ENCODE measurements around the gene FAHD1.

Gene FAHD1

DNA sequence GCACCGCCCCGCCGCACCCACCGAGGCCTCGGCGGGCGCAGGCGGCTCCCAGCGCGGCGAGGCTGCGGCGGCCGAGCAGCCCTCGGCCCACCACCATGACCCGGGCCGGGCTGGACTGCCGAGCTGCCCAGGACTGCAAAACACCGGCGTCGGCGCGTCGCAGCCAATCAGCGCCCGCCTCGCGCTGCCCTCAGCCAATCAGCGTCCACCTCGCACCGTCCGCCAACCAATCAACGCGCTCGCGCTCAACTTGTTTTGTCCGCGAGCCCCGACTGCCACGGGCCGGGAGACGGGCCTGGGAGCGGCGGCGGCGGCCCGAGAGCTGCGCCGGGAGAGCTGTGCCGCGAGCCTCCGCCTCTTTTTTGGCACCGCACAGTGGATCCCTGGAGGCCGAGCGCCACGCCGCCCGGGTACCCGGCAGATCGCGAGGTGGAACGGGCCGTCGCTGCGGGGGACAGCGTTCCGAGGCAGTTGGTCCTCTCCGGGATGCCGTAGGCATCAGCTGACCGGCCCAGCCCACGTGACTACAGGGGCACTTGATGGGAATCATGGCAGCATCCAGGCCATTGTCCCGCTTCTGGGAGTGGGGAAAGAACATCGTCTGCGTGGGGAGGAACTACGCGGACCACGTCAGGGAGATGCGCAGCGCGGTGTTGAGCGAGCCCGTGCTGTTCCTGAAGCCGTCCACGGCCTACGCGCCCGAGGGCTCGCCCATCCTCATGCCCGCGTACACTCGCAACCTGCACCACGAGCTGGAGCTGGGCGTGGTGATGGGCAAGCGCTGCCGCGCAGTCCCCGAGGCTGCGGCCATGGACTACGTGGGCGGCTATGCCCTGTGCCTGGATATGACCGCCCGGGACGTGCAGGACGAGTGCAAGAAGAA, at the start of gene FAHD1, which contains the start of gene HAGH:
Gene FAHD1, plus strand, starts transcription at position 516 of the 883 bp plus-strand sequence. Its CDS starts 33 bp downstream, at position 549.
Gene HAGH, minus strand, starts transcription at position 135 of the 883 bp plus-strand sequence. Its CDS starts 38 bp downstream, at position 97.
- peak; percentile 75 for DNase-seq

DNA sequence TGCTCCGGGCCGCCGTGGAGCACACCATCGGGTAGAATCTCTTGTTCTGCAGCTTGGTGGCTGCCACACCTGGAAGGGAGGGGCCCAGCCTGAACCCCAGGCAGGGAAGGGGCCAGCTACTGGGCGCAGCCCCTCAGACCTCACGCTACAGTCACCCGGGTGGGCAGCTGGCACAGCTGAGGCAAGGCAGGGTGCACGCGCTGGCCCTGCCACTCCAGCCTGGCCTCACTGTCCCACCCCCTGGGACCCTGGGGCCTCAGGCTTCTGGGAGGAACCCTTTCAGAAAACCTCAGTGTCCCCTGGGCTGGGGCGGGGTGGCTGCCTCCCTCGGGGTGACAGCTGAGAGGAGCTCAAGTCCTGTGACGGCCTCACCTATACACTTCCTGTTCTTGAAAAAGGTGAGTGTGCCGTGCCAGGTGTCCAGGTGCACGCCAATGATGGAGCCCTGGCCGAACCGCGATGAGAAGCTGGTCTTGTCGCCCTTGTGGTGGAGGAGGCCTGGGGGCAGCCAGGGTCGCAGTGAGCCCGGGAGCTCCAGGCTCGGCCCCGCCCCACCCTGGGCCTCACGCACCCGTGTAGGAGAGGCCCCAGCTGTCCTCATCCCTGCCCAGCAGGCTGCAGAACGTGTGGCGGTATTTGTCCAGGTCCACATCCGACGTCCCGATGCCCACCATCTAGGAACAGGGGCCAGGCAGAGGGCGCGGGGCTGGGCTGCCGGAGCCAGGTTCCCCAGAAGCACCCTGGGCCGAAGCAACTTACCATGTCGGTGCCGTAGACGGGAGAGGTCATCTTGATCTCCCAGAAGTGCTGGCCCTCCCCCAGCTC, 49.4 kb upstream of the FAHD1 start:
- no peak for DNase-seq

DNA sequence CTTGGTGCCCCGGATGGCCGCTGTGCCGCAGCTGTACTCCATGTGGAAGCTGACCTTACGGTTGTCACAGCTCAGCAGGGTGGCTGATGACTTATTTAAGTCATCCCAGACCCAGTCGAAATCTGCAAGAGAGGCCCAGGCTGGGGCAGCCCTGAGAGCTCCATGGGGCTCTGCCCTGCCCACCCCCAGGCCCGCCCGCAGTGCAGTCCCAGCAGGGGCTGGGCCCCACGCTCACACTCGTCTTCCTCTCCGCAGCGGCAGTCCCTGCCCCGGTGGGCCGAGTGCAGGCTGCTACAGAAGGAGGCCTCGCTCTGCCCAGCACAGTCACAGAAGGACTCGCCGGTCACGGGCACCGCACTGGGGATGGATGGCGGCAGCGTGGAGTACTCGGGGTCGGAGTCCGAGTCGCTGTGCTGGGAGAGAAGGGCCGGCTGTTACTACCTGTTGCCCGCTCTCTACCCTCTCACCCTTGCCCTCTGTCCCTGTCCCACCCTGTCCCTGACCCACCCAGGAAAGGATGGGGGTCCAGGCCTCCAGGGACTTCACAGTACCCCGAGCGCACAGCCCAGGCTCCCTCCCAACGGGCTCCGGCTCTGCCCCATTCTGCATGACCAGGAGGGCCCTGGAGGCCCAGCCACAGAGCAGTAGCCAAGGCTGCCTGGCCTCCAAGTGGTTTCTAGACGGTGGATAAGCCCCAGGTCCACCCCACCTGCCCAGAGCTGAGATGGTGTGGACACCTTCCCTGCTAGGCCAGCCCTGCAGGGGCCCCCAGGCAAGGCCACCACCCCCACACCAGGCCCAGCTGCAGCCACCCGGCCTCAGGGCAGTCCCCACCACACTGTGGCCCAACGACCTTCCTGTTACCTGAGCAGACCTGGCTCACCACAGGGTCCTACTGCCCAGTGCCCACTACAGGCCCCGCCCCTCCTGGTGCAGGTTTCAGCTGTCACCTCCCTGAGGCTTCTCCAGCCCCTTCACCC, 48.5 kb upstream of the FAHD1 start:
- DNase-seq: no peak

DNA sequence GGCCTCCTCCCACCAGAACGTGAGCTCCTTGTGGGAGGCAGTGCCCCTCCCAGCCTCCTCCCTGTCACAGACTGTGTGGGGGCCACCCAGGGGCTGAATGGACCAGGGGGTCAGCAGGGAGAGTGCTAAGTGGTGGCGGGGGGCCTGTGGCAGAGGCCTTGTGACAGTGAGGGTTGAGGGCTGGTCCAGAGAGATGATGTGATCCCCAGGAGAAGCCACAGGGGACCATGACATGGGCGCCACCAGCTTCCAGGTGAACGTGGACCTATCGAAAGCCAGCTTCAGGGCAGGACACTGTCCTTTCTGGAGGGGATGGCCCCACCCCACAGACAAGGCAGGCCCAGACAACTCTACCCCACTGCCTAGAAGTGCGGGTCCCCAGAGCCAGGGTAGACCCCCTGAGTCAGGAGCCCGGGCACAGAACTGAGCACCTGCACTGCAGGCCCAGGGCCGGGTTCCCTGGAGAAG, 47.7 kb upstream of the FAHD1 start:
- DNase-seq: no peak

DNA sequence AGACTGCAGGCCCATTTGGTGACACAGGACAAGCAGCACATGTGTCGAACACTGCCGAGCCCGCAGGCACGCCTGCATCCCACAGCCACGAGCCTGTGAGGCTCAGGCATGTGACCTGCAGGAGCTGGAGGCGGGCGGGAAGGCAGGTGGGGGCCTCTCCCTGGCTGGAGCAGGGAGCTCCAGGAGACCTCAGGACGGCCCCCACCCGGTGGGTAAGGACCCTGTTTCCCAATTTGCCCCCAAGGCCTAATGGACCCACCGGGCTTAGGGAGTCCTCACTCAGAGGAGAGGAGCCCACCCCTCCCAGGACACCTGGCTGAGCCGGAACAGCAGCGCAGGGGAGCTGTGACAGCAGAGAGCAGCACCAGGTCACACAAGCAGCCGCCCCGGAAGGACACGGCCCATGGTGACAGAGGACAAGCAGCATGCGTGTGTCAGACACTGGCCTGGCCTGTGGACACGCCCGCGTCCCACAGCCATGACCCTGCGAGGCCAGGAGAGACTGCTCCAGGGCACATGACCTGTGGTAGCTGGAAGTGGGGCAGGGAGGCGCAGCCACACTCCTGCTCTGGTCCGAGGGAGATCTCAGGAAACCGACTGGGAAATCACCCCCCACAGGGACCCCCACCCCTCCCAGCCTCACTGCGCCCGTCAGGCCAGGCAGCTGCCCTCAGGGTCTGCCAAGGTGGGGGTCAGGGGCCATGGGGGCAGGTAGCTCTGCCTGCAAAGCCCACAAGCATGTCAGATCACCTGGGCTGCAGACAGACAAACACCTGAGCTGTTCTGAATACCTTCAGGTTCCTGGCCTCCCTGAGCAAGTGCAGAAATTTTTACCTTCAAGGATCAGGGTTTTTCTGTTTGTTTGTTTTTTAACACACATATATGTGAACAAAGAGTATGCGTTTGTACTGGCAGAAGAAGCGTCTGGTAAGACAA, 47.0 kb upstream of the FAHD1 start:
- no peak for DNase-seq

DNA sequence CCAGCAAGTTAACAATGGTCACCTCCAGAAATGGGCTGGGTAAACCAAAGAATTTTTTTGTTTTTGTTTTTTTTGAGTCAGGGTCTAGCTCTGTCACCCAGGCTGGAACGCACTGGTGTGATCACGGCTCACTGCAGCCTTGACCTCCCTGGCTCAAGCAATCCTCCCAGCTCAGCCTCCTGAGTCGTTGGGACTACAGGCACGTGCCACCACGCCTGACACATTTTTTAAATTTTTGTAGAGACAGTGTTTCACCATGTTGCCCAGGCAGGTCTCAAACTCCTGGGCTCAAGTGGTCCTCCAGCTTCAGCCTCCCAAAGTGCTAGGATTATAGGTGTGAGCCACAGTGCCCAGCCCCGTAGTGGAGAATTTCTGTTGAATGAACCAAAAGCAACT, 46.3 kb upstream of the FAHD1 start:
- no peak for DNase-seq

DNA sequence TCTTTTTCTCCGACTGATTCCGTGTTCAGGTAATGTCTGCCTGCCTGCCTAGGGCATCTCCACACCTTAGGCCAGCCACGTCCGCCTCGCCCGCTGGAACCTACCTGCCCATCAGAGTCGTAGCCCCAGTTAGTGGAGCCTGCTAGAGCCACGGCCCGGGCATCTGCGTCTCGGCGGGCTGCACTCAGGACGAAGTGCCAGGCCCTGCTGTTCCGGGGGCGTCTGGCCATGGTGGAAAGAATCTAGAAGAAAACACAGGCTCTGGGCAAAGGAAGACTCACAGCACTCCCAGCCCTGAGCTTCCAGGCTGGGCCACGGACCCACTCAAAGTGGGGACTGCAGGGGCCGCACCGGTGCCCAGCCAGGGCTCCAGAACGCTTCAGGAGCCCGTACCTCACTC, 45.8 kb upstream of the FAHD1 start:
- no peak for DNase-seq

DNA sequence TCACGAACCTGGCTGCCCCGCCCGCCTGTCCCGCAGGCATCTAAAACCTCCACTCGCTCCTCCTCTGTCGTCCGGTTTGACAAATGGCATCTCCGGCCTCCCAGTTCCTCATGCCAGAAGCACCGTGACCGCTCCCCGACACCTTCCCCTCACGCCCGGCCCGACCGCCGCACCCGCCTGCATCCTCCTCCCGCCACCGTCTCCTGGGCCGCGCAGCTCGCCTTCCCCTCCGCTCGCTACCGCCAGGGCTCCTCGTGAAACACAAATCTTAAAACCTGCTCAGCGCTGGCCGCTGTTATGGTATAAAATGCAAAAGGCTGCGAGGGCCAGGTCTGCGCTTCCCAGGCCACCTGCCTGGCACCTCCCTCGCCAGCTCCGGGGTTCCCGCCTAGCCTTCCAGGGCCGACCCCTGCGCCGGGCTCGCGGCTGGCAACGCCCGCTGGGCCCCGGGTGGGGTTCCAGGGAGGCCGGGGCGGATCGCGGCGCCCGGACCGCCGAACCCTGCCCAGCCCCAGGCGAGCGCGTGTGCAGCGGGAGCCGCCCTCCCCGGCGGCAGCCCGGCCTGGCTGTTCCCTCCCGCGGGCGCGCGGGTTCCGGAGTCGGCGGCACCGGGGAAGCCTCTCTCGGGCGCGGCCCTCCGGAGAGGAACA, 45.1 kb upstream of the FAHD1 start:
- DNase-seq: no peak

DNA sequence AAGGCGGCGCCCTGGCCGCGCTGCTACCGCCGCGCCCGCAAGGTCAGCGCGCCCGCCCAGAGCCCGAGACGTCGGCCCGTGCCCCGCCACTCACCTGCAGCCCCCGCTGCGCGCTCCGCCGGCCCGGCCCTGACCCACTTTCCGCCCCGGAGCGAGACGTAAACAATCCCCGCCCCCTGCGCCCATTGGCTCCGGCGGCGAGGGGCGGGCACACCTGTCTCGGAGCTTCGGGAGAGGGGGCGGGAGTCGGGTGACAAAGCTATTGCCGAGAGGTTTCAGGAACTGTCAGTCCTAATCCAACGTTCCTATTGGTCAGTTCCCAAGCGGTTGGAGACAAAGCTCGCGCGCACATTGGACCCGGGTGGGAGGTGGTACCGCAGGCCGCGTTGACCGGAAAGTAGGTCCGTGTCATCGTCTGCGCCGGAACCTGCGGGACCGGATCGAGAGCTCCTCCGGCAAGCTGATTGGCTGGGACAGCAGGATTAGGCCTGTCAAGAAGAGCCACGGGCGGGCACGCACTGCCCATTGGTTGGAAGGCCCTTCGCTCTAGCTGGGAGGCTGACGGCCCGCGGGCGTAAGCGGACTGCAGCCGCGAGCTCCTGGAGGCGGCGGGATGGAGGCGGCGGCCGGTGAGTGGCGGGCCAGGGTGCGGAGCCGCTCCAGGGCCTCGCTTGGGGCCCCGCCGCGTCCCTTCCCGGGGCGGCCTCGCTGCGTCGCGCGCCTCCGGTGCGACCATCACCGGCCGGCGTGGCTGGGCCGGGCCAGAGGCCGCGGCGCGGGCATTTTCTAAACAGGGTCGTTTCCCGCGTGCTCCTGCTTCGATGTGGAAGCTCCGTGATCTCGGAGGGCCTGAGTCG, 44.4 kb upstream of the FAHD1 start, which contains the start of the genes NUBP2 and SPSB3:
Gene NUBP2, plus strand, starts transcription at position 553 of the 857 bp plus-strand sequence. Its CDS starts 61 bp downstream, at position 614.
Gene SPSB3, minus strand, starts transcription at position 164 of the 857 bp plus-strand sequence. CDS start 1,088 bp downstream, outside the sequence.
- peak; percentile 92 for DNase-seq

DNA sequence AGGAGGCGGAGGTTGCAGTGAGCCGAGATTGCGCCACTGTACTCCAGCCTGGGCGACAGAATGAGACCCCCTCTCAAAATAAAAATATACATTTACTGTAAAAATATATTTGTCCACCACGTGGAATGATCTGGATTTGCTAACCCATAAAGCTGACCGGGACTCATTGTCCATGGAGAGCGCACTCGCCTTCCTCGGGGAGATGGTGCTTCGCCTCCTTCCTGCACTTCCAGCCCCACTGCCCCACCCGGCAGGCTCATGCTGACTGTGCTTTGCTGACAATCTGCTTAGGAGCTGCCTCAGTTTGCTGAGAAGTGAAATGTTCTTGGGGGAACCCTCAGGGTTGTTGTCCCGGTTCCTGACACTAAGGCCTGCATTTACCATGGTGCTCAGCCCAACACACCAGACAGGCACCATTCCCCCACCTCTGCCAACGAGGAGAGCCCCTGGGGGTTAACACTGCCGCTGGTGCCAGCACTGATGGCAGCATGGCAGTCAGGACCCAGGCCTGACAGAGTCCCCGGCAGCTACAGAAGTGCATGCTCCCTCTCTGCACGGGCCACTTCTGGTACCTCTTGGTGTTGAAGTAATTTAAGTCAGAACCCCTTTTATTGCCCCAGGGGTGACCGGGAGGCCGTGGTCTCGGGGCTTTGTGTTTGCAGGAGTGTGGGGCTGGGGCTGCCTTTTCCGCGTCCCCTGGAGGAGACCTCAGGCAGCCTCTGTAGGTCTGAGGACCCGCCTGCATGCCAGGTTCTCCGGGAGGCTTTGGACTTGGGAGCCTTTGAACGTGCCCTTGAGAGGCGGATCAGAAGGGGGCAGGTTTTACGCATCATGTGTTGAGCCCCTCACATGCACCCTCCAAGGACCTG, 41.8 kb upstream of the FAHD1 start:
- DNase-seq: no peak

DNA sequence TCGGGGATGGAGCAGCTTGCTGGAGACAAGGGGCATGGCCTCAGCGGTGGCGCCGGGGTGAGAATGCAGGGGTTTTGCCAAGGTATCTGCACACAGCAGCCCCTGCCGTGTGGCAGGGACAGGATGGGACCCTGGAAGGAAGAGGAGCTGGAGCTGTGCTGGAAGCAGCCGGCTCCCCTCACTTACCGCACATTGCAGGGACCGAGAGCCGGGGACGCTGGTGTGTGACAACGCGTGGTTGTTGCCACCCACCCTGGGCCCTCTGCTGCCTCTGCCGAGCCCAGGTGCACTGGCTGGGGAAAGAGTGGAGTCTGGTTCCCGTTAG, 41.2 kb upstream of the FAHD1 start:
- DNase-seq: no peak

DNA sequence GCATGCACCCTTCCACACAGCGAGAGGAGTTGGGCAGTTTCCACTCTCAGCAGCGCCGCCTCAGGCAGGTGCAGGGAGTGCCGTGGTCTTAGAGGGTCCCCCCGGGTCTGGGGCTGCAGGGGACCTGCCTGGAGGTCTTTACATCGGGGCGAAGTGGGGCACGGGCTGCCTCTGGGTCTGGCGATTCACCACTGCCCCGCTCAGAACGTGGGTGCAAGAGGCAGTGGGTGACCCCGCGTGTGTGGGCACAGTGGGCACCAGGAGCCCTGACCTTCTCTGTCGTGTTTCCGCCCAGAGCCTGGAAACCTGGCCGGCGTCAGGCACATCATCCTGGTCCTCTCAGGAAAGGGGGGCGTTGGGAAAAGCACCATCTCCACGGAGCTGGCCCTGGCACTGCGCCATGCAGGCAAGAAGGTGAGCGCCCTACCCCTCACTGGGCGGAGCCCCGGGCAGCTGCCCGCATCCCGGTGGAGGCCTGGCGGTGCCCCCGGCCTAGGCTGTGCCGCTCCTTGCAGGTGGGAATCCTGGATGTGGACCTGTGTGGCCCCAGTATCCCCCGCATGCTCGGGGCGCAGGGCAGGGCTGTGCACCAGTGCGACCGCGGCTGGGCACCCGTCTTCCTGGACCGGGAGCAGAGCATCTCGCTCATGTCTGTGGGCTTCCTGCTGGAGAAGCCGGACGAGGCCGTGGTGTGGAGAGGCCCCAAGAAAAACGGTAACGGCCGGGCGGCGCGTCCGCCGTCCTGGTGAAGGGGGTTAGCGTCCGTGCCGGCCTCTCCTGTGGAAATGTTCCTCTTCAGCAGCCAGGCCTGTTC, 40.6 kb upstream of the FAHD1 start:
- DNase-seq: no peak

DNA sequence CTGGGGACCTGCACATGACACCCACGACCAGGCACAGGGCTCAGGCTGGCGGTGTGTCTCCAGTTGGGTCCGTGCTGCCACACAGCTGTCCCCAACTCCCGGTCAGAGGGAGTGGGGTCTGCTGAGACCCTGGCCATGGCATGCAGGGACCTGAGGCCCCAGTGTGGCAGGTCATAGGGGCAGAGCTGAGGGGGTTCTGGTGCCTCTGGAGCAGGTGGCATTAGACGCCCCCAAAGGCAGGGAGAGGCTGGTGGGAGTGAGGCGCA, 40.0 kb upstream of the FAHD1 start:
- no peak for DNase-seq

DNA sequence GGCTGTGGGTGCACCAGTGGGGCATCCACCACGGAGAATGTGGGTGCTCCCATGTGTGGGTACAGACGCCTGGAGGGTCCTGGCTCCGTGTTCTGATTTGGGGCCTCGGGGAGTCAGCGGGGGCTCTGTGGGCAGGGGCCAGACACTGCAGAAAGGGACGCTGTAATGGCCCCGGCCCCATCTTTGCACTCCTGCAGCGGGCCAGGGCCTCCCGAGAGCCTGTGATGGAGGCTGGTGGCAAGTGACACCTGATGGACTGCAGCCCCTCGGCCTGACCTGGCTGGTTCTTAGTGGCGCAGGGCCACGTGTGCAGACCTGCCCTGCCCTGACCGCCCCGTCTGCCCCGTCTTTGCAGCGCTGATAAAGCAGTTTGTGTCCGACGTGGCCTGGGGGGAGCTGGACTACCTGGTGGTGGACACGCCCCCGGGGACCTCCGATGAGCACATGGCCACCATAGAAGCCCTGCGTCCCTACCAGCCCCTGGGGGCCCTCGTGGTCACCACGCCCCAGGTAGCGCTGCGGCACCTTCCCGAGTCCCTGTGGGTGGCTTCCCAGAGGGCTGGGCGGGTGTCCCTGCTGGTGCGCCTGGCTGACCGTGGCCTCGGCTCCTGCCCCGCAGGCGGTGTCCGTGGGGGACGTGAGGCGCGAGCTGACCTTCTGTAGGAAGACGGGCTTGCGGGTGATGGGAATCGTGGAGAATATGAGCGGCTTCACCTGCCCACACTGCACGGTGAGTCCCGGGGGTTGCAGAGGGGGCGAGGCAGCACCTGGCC, 39.5 kb upstream of the FAHD1 start:
- DNase-seq: no peak

DNA sequence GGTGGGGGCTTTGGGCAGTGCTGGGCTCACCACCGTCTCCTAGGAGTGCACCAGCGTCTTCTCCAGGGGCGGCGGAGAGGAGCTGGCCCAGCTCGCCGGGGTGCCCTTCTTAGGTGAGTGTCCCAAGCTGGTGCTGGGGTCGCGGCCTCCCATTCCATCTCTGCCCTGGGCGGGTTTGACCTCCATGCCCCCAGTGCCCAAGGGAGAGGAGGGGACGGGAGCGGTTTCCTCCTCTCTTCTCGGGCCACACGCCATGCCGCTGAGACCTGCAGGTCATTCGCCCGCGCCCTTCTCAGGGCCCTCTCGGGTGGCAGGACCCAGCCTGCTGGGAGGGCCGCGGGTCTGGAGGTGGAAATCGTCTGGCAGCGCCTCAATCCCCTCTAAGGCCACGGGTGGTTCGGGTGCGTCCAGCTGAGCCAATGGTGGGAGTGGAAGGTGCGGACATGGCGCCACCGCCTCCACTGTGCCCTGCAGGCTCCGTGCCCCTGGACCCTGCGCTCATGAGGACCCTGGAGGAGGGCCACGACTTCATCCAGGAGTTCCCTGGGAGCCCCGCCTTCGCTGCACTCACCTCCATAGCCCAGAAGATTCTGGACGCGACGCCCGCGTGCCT, 38.8 kb upstream of the FAHD1 start:
- DNase-seq: no peak

DNA sequence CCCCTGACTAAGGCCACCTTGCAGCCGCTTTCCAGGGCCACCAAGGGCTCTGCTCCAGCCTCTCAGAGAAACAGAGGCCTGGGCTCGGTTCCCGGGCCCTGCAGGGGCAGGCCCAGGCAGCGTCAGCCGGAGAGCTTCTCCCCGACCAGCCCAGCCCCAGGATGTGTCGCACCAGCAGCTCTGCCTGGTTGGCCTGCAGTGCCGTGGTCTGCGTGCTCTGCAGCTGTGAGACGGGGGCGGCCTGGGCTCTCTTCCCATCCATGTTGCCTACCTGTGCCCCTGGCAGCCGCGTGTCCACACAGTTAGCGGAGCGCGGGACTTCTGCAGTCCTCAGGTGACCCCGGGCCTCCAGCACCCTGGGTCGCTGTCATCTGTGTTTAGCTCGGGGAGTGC, 38.3 kb upstream of the FAHD1 start:
- DNase-seq: no peak

DNA sequence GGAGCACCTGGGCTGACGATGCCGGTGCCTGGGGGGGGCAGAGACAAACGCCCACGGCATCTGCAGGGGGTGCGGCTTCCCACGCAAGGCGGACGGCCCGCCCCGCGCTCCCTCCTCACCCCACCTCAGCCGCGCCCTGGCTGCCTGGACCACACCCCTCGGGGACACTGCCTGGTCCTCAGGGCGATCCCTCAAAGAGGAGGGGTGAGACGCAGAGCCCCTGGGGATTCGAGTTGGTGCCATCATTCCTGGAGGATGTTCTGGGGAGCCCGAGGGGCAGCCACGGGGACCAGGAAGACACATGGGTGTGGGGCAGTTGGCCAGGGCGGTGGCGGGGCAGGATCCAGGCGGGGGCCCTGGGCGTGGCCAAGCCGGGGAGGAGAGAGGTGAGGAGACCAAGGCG, 37.4 kb upstream of the FAHD1 start:
- DNase-seq: no peak
